PC-3 (cell line): ENCODE results near the gene KCNK10. TPM values are rescaled to one million over a fixed set of nuclear protein-coding genes. Genes with fewer than 3 reads are reported as not detected.
A peak's percentile ranks its signal among the peaks of the same experiment; 100 is the strongest.

Experiments used
- ATAC-seq: fragments of 200-7000 bp; cut with Tn5 transposase; 2 replicates; pipeline ENCODE4 v1.9.1; 2020; ENCODE audit warnings: mild to moderate bottlenecking, moderate library complexity
- BruUV-seq: library from RNA; stranded (reverse); fragments of 400-500 nt; replicated peaks from 2 replicates; lab custom pipeline; 2021; lab: Mats Ljungman, UMichigan
- CTCF ChIA-PET: fragments of 300-600 bp; sonication (Branson Sonifier 250); formaldehyde crosslinking; loops from one replicate; lab custom pipeline; 2022; ENCODE audit warnings: antibody characterized with exemption; lab: Charles Lee
- POLR2A ChIA-PET: fragments of 300-600 bp; sonication (Branson Sonifier 250); formaldehyde crosslinking; loops from one replicate; lab custom pipeline; 2022; ENCODE audit warnings: antibody characterized with exemption; ENCODE audit not compliant: unreplicated experiment; lab: Charles Lee
- DNase-seq: peaks from one replicate; pipeline ENCODE4 v3.0.0-alpha.2; 2015
- H2AFZ ChIP-seq: fragments of 300-600 bp; sonication (generic); 2 replicates; pipeline ENCODE4 v1.6.0; 2016; ENCODE audit warnings: antibody characterized with exemption, low read length
- H3F3A ChIP-seq: fragments of 300-600 bp; sonication (generic); one replicate; pipeline ENCODE4 v1.6.0; 2017; ENCODE audit warnings: antibody characterized with exemption, low read length, control low read depth, mild to moderate bottlenecking; ENCODE audit not compliant: unreplicated experiment
- H3K27ac ChIP-seq: fragments of 300-600 bp; sonication (generic); 2 replicates; pipeline ENCODE4 v1.5.1; 2016; ENCODE audit warnings: mild to moderate bottlenecking, low read length
- H3K27me3 ChIP-seq: fragments of 300-600 bp; sonication (generic); 2 replicates; pipeline ENCODE4 v1.6.1; 2016; ENCODE audit warnings: low read length, mixed read lengths
- H3K36me3 ChIP-seq: fragments of 300-600 bp; sonication (generic); 2 replicates; pipeline ENCODE4 v1.6.1; 2016; ENCODE audit warnings: low read depth, mixed run types, low read length, mixed read lengths
- H3K4me1 ChIP-seq: fragments of 300-600 bp; sonication (generic); 2 replicates; pipeline ENCODE4 v1.5.1; 2016; ENCODE audit warnings: low read length; ENCODE audit not compliant: insufficient read depth
- H3K4me2 ChIP-seq: fragments of 300-600 bp; sonication (generic); 2 replicates; pipeline ENCODE4 v1.6.0; 2016; ENCODE audit warnings: low read length
- H3K4me3 ChIP-seq: fragments of 300-600 bp; sonication (generic); 2 replicates; pipeline ENCODE4 v1.5.1; 2016; ENCODE audit warnings: mild to moderate bottlenecking, low read length, mixed read lengths
- H3K79me2 ChIP-seq: fragments of 300-600 bp; sonication (generic); 2 replicates; pipeline ENCODE4 v1.6.1; 2017; ENCODE audit warnings: low read length, mixed read lengths
- H3K9ac ChIP-seq: fragments of 300-600 bp; sonication (generic); 2 replicates; pipeline ENCODE4 v1.6.0; 2016; ENCODE audit warnings: mild to moderate bottlenecking, low read length
- H3K9me2 ChIP-seq: fragments of 300-600 bp; sonication (generic); replicated peaks from 2 replicates; pipeline ENCODE4 v1.6.1; 2016; ENCODE audit warnings: mixed run types, low read length, mixed read lengths
- H3K9me3 ChIP-seq: fragments of 300-600 bp; sonication (generic); 2 replicates; pipeline ENCODE4 v1.6.1; 2016; ENCODE audit warnings: low read length, mixed read lengths
- H4K20me1 ChIP-seq: fragments of 300-600 bp; sonication (generic); 2 replicates; pipeline ENCODE4 v1.6.1; 2016; ENCODE audit warnings: low read length, mixed read lengths
- EZH2 ChIP-seq: fragments of 300-600 bp; sonication (generic); IDR thresholded peaks from one replicate; pipeline ENCODE4 v1.6.1; 2017; ENCODE audit warnings: antibody characterized with exemption, mild to moderate bottlenecking, low read length; ENCODE audit not compliant: unreplicated experiment
- EZH2phosphoT487 ChIP-seq: fragments of 300-600 bp; sonication (generic); IDR thresholded peaks from 2 replicates; pipeline ENCODE4 v1.6.1; 2018; ENCODE audit warnings: mild to moderate bottlenecking, antibody characterized with exemption, low read length, borderline replicate concordance
- intact Hi-C: fragments of 100-400 bp; cut with micrococcal nuclease; formaldehyde crosslinking; loops from 2 replicates; pipeline ENCODE4 v1.9.0; 2023
- total RNA-seq: library from RNA; depleted of rRNA; stranded (reverse); fragments of >200 nt; gene quantifications from 2 replicates; pipeline ENCODE4 v1.2.3, GENCODE V29; 2014
- TF ChIP-seq, protein P1 (sequence below): fragments of 300-600 bp; sonication (generic); conservative IDR thresholded peaks from 2 replicates; pipeline ENCODE4 v1.5.1; 2017; ENCODE audit warnings: antibody characterized with exemption, low read depth, mild to moderate bottlenecking, low read length

Gene KCNK10
- total RNA-seq, 1 experiment from 2014 or later: not detected

DNA sequence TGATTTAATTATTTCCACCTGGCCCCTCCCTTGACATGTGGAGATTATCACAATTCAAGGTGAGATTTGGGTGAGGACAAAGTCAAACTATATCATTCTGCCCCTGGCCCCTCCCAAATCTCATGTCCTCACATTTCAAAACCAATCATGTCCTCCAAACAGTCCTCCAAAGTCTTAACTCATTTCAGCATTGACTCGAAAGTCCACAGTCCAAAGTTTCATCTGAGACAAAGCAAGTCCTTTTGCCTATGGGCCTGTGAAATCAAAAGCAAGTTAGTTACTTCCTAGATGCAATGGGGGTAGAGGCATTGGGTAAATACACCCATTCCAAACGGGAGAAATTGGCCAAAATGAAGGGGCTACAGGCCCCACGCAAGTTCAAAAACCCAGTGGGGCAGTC lies 31.3 kb upstream of the KCNK10 start:
- Histone ChIP-seq H3K4me2 (no peak overlapping the region), H3K4me1 (peaks cover 28% of the 10 kb centered on the region), H3K27ac (no peak overlapping the region), H2AFZ (no peak overlapping the region), H4K20me1 (no peaks in the 10 kb centered on the region), H3K36me3 (no peaks in the 10 kb centered on the region), H3F3A (no peaks in the 10 kb centered on the region), H3K9me2 (no peaks in the 10 kb centered on the region), H3K9me3 (no peaks in the 10 kb centered on the region), H3K4me3 (no peak overlapping the region), H3K9ac (no peak overlapping the region), H3K79me2 (no peaks in the 10 kb centered on the region), H3K27me3 (no peaks in the 10 kb centered on the region)
- BruUV-seq: no TSS peak
- ChIA-PET POLR2A (no interaction called here), CTCF (no interaction called here)
- ATAC-seq: no peak
- no peak for DNase-seq
- TF ChIP-seq, protein P1, sequence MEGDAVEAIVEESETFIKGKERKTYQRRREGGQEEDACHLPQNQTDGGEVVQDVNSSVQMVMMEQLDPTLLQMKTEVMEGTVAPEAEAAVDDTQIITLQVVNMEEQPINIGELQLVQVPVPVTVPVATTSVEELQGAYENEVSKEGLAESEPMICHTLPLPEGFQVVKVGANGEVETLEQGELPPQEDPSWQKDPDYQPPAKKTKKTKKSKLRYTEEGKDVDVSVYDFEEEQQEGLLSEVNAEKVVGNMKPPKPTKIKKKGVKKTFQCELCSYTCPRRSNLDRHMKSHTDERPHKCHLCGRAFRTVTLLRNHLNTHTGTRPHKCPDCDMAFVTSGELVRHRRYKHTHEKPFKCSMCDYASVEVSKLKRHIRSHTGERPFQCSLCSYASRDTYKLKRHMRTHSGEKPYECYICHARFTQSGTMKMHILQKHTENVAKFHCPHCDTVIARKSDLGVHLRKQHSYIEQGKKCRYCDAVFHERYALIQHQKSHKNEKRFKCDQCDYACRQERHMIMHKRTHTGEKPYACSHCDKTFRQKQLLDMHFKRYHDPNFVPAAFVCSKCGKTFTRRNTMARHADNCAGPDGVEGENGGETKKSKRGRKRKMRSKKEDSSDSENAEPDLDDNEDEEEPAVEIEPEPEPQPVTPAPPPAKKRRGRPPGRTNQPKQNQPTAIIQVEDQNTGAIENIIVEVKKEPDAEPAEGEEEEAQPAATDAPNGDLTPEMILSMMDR: no peak
- TF ChIP-seq EZH2 (no peak), EZH2phosphoT487 (no peak)
- intact Hi-C loops: no loop called here

DNA sequence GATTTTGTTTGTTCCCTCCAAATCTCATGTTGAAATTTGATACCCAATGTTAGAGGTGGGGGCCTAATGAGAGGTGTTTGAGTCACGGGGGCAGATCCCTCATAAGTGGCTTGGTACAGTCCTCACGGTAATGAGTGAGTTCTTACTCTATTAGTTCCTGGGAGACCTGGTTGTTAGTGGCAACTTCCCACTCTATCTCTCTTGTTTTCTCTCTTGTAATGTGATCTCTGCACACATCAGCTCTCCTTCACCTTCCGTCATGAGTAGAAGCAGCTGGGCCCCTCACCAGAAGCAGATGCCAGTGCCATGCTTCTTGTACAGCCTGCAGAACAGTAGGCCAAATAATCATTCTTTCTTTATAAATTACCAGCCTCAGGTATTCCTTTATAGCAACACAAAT lies 29.6 kb upstream of the KCNK10 start:
- DNase-seq (peak; percentile 57), ATAC-seq (peak; percentile 71)
- Histone ChIP-seq H4K20me1 (no peaks in the 10 kb centered on the region), H3K79me2 (no peaks in the 10 kb centered on the region), H3K27me3 (no peaks in the 10 kb centered on the region), H3K9ac (peak overlapping the region; percentile 50), H3K4me2 (peak overlapping the region; percentile 59), H3K9me2 (no peaks in the 10 kb centered on the region), H3K9me3 (no peaks in the 10 kb centered on the region), H3K4me3 (no peak overlapping the region), H3K4me1 (peaks cover 34% of the 10 kb centered on the region), H3K27ac (peak overlapping the region; percentile 92), H3F3A (no peaks in the 10 kb centered on the region), H3K36me3 (no peaks in the 10 kb centered on the region), H2AFZ (peak overlapping the region; percentile 23)
- BruUV-seq: no TSS peak
- TF ChIP-seq, protein P1: no peak
- TF ChIP-seq EZH2: no peak
- no peak for TF ChIP-seq EZH2phosphoT487
- intact Hi-C loops: no loop called here
- POLR2A ChIA-PET: no interaction called here
- CTCF ChIA-PET: interaction anchor here (1.3 to 1.9 kb wide), 2 partner anchors 28 to 163 kb away, joined by 7 to 9 read pairs; no protein-coding TSS in a partner anchor

DNA sequence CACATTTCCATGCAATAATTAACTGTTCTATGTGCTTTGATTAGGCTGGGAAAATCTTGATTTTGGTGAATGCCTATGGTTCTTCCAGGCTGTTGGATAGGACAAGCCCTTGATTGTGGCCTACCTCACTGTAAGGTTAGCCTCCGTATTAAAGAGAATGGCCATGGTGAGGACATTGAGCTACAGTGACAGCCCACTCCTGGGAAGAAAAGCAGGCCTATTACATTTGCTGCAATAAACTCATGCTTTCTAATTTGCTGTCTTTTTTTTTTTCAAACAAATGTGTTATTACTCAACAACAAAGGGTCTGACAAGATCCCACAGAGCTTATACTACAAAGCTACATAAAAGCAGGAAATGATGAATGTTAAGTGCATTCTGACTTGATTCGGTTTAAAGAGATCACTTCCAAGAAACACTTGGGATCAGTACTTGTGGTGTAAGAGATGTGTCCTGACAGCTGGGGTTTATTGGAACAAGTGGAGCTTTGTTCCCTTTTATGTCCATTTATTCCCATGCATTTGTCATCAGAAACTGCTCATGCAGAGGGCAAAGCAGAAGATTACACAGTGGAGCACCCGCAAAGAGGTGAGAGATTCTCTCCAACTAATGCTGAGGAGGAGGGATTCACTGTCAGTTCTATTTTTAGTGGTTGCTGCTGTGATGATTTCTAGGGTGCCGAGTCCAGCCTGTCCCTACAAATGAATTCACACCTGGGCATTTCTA lies 29.1 kb upstream of the KCNK10 start:
- CTCF ChIA-PET: interaction anchor here (1.3 to 1.9 kb wide), 2 partner anchors 28 to 163 kb away, joined by 7 to 9 read pairs; no protein-coding TSS in a partner anchor

More for the DNA sequence above, 29.1 kb upstream of the KCNK10 start:
- intact Hi-C loops: no loop called here
- Histone ChIP-seq H3K4me2 (peak overlapping the region; percentile 59), H3F3A (no peaks in the 10 kb centered on the region), H3K27me3 (no peaks in the 10 kb centered on the region), H3K79me2 (no peaks in the 10 kb centered on the region), H2AFZ (peak overlapping the region; percentile 23), H3K9me2 (no peaks in the 10 kb centered on the region), H3K9ac (peak overlapping the region; percentile 58), H3K9me3 (no peaks in the 10 kb centered on the region), H3K27ac (peak overlapping the region; percentile 92), H3K4me3 (no peak overlapping the region), H4K20me1 (no peaks in the 10 kb centered on the region), H3K36me3 (no peaks in the 10 kb centered on the region), H3K4me1 (peaks cover 38% of the 10 kb centered on the region)
- TF ChIP-seq EZH2phosphoT487: no peak
- TF ChIP-seq, protein P1: no peak
- no peak for TF ChIP-seq EZH2
- POLR2A ChIA-PET: interaction anchor here (0.7 kb wide), 1 partner anchor 163 kb away, joined by 4 read pairs; no protein-coding TSS in a partner anchor
- BruUV-seq: no TSS peak
- peak; percentile 88 for ATAC-seq
- DNase-seq: peak; percentile 81
